Nucleus accumbens (tissue), 56 donors: ENCODE measurements around the gene TMEM52.
A peak's percentile ranks its signal among the peaks of the same experiment; 100 is the strongest.
"Not testable (repeated sequence)": the region's sequence is repeated elsewhere in the genome, so short reads cannot be mapped to it uniquely, and the experiment has no call there.

ENCODE experiments used
- DNase-seq, 56 donors: peaks; one replicate each; lab custom pipeline; 2025; lab: John Stamatoyannopoulos, UW

The TMEM52 gene

GRCh38 chr1:1895456-1896336 lies 23.4 kb downstream of the TMEM52 start:
- no peak for DNase-seq

GRCh38 chr1:1895060-1895418 lies 24.0 kb downstream of the TMEM52 start:
- no peak for DNase-seq

- DNase-seq: no peak
Measured at GRCh38 chr1:1894354-1895059, 24.6 kb downstream of the TMEM52 start.

GRCh38 chr1:1893997-1894353 lies 25.1 kb downstream of the TMEM52 start:
- no peak for DNase-seq

GRCh38 chr1:1893291-1893985 lies 25.6 kb downstream of the TMEM52 start:
- DNase-seq: no peak

- no peak for DNase-seq
Measured at GRCh38 chr1:1892763-1893120, 26.3 kb downstream of the TMEM52 start.

GRCh38 chr1:1892079-1892762 lies 26.9 kb downstream of the TMEM52 start:
- DNase-seq: peak in 3 of 56 donors; percentile 13 to 26 (median 20)

- peak in 45 of 56 donors; percentile 33 to 89 (median 70) for DNase-seq
Measured at GRCh38 chr1:1891349-1892078, 27.6 kb downstream of the TMEM52 start.

GRCh38 chr1:1890506-1891348 lies 28.4 kb downstream of the TMEM52 start, which contains the start of gene GNB1:
GNB1 (minus strand) TSS chr1:1891087; CDS start chr1:1825453, 65,634 bp downstream.
- peak in 54 of 56 donors; percentile 42 to 93 (median 78) for DNase-seq

- peak in 28 of 56 donors; percentile 9 to 69 (median 49) for DNase-seq
Measured at GRCh38 chr1:1889847-1890505, 29.1 kb downstream of the TMEM52 start.

- DNase-seq: no peak
Measured at GRCh38 chr1:1889090-1889750, 29.9 kb downstream of the TMEM52 start.

GRCh38 chr1:1883890-1884289 lies 35.2 kb downstream of the TMEM52 start:
- not testable (repeated sequence) for DNase-seq

- DNase-seq: no peak
Measured at GRCh38 chr1:1883092-1883873, 35.8 kb downstream of the TMEM52 start.

GRCh38 chr1:1881727-1882126 lies 37.4 kb downstream of the TMEM52 start:
- DNase-seq: no peak

GRCh38 chr1:1880617-1881312 lies 38.3 kb downstream of the TMEM52 start:
- no peak for DNase-seq

- no peak for DNase-seq
Measured at GRCh38 chr1:1879942-1880341, 39.1 kb downstream of the TMEM52 start.
